NCI-H345 treated with DMSO at 0.1 percent for 48 hours (cell line): ENCODE measurements around the gene SPHK1.

Source experiments
- DNase-seq: peaks from one replicate; lab custom pipeline; 2025; ENCODE audit not compliant: unreplicated experiment; lab: John Stamatoyannopoulos, UW

SPHK1 gene

GRCh38 chr17:76363107-76363842 is 21.1 kb upstream of the SPHK1 start:
- no peak for DNase-seq

GRCh38 chr17:76365256-76365903 is 19.0 kb upstream of the SPHK1 start:
- DNase-seq = no peak

- DNase-seq = no peak
Measured at GRCh38 chr17:76366247-76366646, 18.2 kb upstream of the SPHK1 start.

- no peak for DNase-seq
Measured at GRCh38 chr17:76367642-76368041, 16.8 kb upstream of the SPHK1 start.

GRCh38 chr17:76368545-76368944 is 15.9 kb upstream of the SPHK1 start:
- DNase-seq = no peak

- DNase-seq = no peak
Measured at GRCh38 chr17:76369379-76369778, 15.0 kb upstream of the SPHK1 start.

- DNase-seq = no peak
Measured at GRCh38 chr17:76369804-76370203, 14.6 kb upstream of the SPHK1 start.

- DNase-seq = no peak
Measured at GRCh38 chr17:76370261-76370993, 14.0 kb upstream of the SPHK1 start.

GRCh38 chr17:76371656-76372628 is 12.5 kb upstream of the SPHK1 start:
- DNase-seq = no peak

GRCh38 chr17:76376318-76377133 is 7.9 kb upstream of the SPHK1 start:
- no peak for DNase-seq

- no peak for DNase-seq
Measured at GRCh38 chr17:76378548-76379274, 5.7 kb upstream of the SPHK1 start.

GRCh38 chr17:76379275-76379641 is 5.2 kb upstream of the SPHK1 start:
- no peak for DNase-seq

- no peak for DNase-seq
Measured at GRCh38 chr17:76379646-76380376, 4.6 kb upstream of the SPHK1 start.

GRCh38 chr17:76381633-76382350 is 2.6 kb upstream of the SPHK1 start:
- DNase-seq = no peak

GRCh38 chr17:76382351-76382802 is 2.0 kb upstream of the SPHK1 start:
- DNase-seq = no peak

GRCh38 chr17:76382803-76383545 is 1.4 kb upstream of the SPHK1 start:
- DNase-seq = no peak

GRCh38 chr17:76383546-76384221 is 725 bp upstream of the SPHK1 start:
- DNase-seq = no peak
